Measurements from ENCODE around the gene GPM6B.

GPM6B gene

GRCh38 chrX:13721819-13722519 lies 94.9 kb downstream of the GPM6B start:
- DNase-seq: no peak

- no peak for DNase-seq
These were observed 95.5 kb downstream of the GPM6B start for GRCh38 chrX:13721371-13721770.

All from NCI-H1092 (cell line).